Measurements from ENCODE around the gene IGSF9B.

The IGSF9B gene

DNA sequence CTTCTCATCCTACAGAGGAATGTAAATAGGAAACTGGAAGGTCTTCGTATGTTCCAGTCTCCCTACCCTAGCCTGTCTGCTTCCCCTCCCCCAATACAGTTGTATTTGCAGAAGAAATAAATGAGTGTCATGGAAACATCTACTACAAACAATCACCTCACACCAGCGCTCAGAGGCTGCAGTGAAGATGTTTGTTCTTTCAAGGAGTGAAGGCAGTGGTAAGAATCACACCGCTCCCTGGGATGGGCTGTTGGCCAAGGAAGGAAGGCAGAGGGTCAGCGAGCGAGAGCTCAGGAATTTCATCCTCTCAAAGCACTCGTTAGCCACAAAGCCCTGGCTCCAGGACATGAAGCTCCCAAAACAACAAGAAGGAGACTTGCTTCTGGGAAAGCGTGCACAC is 1.1 kb upstream of the IGSF9B start:
- peak overlapping the region; percentile 90 to 92 (median 90) for H3K4me3 Mint-ChIP-seq
- H3K36me3 Mint-ChIP-seq (ENCODE audit: low read depth): no peaks in the 10 kb centered on the region
- peaks cover 38% of the 10 kb centered on the region for H3K4me1 Mint-ChIP-seq
- no peaks in the 10 kb centered on the region for H3K9me3 Mint-ChIP-seq
- no peak overlapping the region for H3K27ac Mint-ChIP-seq
- peaks cover 93% of the 10 kb centered on the region for H3K27me3 Mint-ChIP-seq (ENCODE audit: low read depth)
- TF ChIP-seq, protein P1, sequence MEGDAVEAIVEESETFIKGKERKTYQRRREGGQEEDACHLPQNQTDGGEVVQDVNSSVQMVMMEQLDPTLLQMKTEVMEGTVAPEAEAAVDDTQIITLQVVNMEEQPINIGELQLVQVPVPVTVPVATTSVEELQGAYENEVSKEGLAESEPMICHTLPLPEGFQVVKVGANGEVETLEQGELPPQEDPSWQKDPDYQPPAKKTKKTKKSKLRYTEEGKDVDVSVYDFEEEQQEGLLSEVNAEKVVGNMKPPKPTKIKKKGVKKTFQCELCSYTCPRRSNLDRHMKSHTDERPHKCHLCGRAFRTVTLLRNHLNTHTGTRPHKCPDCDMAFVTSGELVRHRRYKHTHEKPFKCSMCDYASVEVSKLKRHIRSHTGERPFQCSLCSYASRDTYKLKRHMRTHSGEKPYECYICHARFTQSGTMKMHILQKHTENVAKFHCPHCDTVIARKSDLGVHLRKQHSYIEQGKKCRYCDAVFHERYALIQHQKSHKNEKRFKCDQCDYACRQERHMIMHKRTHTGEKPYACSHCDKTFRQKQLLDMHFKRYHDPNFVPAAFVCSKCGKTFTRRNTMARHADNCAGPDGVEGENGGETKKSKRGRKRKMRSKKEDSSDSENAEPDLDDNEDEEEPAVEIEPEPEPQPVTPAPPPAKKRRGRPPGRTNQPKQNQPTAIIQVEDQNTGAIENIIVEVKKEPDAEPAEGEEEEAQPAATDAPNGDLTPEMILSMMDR (IDR thresholded peaks at IDR 0.05; ENCODE audit: unreplicated experiment in 3 of 3): no peak

DNA sequence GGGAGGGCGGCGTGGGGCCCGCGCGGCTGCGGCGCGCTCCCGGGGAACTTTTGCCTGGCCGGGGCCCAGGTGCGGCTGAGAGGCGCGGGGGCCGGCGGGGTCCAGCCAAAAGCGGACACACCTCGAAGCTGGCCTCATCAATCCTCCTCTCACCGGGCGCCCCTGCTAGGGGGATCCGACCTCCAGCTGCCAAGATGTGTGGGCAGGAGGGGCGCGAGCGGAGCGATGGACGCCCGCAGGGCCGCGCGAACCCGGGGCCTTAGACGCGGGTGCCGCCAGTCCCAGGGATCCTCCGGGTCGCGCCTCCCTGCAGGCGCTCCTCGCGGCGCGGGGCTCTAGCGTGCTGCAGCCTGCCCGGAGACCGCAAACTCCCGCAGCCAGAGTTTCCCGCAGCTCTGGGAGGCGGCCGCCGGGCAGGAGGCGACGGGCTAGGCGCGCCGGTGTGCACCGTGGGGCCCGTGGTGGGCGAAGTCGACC is 785 bp downstream of the IGSF9B start:
- Mint-ChIP-seq H3K27me3 (ENCODE audit: low read depth) (peaks cover 93% of the 10 kb centered on the region), H3K4me3 (peak overlapping the region in 1 of 3 experiments; percentile 34), H3K4me1 (peaks cover 56% of the 10 kb centered on the region), H3K36me3 (ENCODE audit: low read depth) (no peaks in the 10 kb centered on the region), H3K9me3 (no peaks in the 10 kb centered on the region), H3K27ac (no peak overlapping the region)
- TF ChIP-seq, protein P1 (IDR thresholded peaks at IDR 0.05; ENCODE audit: unreplicated experiment in 3 of 3): no peak

DNA sequence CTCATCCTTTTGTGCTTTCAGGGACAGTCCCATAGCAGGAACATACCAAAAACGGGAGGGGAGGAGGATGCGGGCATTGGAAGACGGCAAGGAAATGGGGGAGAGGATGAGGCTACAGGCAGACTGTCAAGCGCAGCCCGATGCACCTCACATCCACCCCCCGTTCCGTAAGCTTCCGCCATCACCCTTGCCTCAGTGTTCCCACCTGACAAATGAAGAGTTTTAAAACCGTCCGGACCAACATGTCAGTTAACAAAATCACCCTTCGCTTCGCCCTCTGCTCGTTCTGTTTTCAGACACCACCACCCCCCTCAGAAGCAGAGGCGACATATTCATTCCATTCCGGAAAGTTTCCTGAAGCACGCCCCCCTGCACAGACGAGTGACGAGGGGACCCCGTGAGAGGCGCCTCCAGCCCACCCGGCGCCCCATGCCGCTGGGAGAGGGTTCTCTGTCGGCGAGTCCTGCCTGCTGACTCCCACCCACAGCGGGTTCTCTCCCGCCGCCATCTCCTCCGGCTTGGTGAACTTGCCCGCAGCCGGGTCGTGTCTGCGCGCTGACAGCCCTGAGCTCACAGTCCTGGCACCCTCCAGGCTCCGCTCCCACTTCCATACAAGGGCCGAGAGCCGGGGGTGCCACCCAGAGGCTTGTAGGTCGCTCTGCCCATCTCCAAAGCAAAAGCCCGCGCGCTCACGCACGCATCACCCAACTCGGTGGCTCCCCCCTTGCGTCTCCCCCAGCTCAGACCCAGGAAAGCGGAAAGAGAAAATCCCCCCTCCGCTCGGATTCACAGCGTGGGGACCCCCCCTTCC is 1.5 kb downstream of the IGSF9B start:
- Mint-ChIP-seq H3K27ac (no peak overlapping the region), H3K36me3 (ENCODE audit: low read depth) (no peaks in the 10 kb centered on the region), H3K27me3 (ENCODE audit: low read depth) (peaks cover 86% of the 10 kb centered on the region), H3K4me3 (peak overlapping the region; percentile 83 to 90 (median 85)), H3K4me1 (peaks cover 60% of the 10 kb centered on the region), H3K9me3 (no peaks in the 10 kb centered on the region)
- TF ChIP-seq, protein P1 (IDR thresholded peaks at IDR 0.05; ENCODE audit: unreplicated experiment in 3 of 3): no peak

DNA sequence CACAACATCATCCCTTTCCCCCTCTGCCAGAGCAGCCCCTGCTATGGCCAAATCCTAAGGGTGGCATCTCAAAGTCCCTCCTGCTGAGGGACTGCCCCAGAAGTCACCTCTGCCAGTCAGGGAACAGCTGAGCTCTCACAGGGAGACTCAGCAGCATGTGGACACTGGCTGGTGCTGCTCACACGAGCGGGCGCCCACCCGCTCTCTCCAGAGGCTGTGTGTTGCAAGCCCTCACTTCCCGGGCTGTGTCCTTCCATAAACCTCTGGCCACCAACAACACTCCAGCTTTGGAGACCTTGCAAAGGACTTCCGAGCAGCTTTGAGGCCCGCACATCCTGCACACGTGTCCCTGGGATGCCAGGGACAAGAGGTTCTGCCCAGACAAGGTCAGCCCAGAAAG is 2.8 kb downstream of the IGSF9B start:
- Mint-ChIP-seq H3K27ac (peak overlapping the region; percentile 36 to 90 (median 43)), H3K4me1 (peaks cover 71% of the 10 kb centered on the region), H3K36me3 (ENCODE audit: low read depth) (no peaks in the 10 kb centered on the region), H3K9me3 (no peaks in the 10 kb centered on the region), H3K27me3 (ENCODE audit: low read depth) (peaks cover 84% of the 10 kb centered on the region), H3K4me3 (peak overlapping the region; percentile 83 to 90 (median 85))
- TF ChIP-seq, protein P1 (IDR thresholded peaks at IDR 0.05; ENCODE audit: unreplicated experiment in 3 of 3): no peak

DNA sequence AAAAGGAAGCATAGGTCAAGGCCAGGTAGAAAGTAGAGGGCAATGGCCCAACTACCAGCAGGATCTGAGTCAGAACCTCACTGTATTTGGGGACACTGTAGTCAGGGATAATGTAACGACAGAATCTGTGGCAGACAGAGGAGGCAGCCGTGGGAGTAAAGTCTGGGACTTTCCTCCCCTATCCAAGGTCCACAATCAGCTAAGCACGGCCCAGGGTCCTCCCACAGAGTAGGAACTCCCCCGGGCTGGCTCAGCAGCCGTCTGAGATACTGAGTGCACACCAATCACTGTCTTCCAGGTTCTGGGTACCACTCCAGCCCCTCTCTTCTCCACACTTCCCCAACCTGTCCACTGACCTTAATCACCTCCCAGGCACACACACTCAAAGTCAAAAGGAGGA is 3.2 kb downstream of the IGSF9B start:
- H3K27me3 Mint-ChIP-seq (ENCODE audit: low read depth): peaks cover 82% of the 10 kb centered on the region
- H3K4me3 Mint-ChIP-seq: peak overlapping the region; percentile 72 to 90 (median 72)
- TF ChIP-seq, protein P1 (IDR thresholded peaks at IDR 0.05; ENCODE audit: unreplicated experiment in 3 of 3): no peak
- H3K9me3 Mint-ChIP-seq: no peaks in the 10 kb centered on the region
- H3K36me3 Mint-ChIP-seq (ENCODE audit: low read depth): no peaks in the 10 kb centered on the region
- H3K27ac Mint-ChIP-seq: peak overlapping the region; percentile 33 to 90 (median 36)
- peaks cover 74% of the 10 kb centered on the region for H3K4me1 Mint-ChIP-seq
